22Rv1 (cell line): Measurements from ENCODE around the gene PAXX.

Experiments
- H3K27ac ChIP-seq: fragments of 450-650 bp; 2 replicates; pipeline ENCODE4 v1.5.1; 2017
- ZFX ChIP-seq: fragments of 450-650 bp; IDR thresholded peaks from 2 replicates; pipeline ENCODE4 v1.6.1; 2017; ENCODE audit warnings: antibody characterized with exemption, borderline replicate concordance
- TF ChIP-seq, protein P1 (sequence below): fragments of 450-650 bp; IDR thresholded peaks from 2 replicates; pipeline ENCODE4 v1.5.1; 2017; ENCODE audit warnings: mild to moderate bottlenecking

The PAXX gene

DNA sequence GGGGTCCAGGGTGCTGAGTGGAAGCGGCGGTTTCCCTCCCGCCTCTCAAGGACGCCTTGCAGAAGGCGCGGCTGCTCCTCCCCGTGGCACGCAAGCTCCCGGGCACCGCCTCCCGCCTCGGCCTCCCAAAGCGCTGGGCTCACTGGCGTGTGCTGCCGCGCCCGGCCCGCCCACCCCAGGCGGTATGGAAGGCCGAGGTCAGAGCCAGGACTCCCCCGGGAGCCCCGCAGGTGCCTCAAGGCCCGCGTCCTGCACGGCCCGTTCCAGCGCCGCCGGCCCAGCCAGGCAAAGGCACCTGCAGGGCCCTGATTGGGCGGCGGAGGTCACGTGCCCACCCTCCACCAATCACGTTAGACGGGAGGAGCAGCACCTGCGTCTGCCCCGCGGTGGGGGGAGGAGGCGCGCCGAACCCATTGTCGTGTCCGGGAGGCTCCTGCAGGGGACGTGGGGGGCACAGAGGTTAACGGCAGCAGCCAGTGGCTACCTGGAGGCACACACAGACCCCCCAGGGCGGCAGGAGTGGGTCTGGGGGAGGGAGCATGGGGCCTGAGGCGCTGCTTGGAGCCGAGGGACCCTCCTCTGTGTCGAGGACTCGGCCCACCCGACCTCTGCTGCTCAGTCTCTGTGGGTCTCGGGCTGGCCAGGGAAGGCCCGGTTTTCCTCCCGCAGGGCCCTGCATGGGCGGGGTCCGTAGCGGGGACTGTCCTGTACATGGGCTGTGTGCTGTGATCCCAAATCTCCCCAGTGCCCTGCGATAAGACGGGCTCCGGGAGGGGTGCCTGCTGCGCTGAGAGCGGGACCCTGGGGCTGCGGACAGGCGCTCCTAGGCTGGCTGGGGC is 42.2 kb upstream of the PAXX start:
- TF ChIP-seq ZFX = no peak
- TF ChIP-seq, protein P1, sequence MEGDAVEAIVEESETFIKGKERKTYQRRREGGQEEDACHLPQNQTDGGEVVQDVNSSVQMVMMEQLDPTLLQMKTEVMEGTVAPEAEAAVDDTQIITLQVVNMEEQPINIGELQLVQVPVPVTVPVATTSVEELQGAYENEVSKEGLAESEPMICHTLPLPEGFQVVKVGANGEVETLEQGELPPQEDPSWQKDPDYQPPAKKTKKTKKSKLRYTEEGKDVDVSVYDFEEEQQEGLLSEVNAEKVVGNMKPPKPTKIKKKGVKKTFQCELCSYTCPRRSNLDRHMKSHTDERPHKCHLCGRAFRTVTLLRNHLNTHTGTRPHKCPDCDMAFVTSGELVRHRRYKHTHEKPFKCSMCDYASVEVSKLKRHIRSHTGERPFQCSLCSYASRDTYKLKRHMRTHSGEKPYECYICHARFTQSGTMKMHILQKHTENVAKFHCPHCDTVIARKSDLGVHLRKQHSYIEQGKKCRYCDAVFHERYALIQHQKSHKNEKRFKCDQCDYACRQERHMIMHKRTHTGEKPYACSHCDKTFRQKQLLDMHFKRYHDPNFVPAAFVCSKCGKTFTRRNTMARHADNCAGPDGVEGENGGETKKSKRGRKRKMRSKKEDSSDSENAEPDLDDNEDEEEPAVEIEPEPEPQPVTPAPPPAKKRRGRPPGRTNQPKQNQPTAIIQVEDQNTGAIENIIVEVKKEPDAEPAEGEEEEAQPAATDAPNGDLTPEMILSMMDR = 0 out of 2 replicates have a peak, but pooled peaks have one; percentile 32
- H3K27ac ChIP-seq = peak overlapping the region; percentile 97

DNA sequence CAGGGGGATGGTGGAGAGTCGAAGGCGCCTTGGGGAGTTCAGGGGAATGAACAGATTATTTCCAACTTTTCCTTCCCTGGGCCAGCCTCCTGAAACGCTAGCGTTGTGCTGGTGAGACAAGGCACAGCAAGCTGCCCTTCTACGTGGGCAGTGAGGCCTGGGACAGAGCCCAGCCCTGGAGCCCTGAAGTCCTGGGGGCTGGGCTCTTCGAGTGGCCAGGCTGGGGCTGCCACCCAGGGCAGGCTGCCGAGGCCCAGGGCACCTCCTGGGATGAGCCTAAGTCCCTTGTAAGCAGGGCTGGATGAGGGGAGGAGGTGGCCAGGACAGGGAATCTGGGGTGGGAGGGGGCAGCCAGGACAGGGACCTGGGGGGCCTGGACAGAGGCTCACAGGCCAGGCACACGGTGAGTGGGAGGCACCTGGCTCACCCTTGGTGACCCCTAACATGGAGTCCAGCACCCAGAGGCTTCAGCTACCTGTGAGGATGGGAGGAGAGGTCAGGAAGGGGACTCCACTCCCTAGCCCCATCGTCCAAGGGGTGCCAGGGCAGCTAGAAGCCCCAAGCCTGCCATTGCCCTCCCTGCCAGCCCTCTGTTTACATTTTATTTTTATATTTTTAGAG is 41.5 kb upstream of the PAXX start:
- H3K27ac ChIP-seq = peak overlapping the region; percentile 97
- TF ChIP-seq, protein P1 = no peak
- TF ChIP-seq ZFX = no peak

DNA sequence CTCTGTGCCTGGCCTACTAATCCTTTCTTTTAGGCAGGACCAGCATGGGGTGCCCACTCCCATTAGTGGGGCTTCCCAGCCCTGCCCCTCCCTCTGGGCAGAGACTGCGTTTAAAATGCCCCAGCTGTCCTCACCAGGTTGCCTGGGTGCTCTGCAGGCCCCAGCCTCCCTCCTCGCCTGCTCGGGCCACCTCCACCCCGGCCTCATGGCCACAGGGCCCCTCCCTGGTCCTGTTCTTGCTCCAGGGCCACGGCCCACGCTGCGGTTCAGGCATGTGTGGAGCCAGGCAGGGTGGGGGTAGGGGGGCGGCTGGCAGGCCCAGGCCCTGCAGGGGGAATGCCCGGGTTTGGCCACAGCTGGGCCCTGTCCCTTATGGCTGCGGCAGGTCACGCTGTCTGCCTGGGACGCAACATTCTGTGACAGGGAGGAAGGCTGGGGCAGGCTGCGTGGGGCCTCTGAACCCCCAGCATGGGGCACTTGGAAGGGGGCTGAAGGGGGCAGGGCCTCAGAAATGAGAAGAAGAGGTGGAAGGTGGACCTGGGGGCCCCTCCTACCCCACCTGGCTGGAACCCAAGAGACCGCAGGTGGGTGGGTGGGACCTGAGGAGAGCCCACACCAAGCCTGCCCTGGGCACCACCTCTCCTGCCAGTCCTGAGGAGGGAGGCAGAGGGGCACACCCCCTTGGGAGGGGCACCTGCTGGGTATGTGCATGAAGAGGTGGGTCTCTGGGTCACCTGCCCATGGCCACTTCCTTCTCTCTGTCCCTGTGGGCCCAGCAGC is 40.5 kb upstream of the PAXX start, which contains the start of gene LCN12:
LCN12 (plus strand) TSS at position 733 of the 780 bp plus-strand sequence. CDS start 55 bp downstream, outside the sequence.
- H3K27ac ChIP-seq = peak within 1 kb of the TSS; percentile 97
- TF ChIP-seq, protein P1 = no peak
- TF ChIP-seq ZFX = no peak

GRCh38 chr9:136952321-136952850 is 39.8 kb upstream of the PAXX start:
- H3K27ac ChIP-seq = no peak overlapping the region
- TF ChIP-seq, protein P1 = no peak
- no peak for TF ChIP-seq ZFX

GRCh38 chr9:136952876-136953770 is 39.1 kb upstream of the PAXX start:
- no peak for TF ChIP-seq ZFX
- TF ChIP-seq, protein P1 = no peak
- no peak overlapping the region for H3K27ac ChIP-seq

DNA sequence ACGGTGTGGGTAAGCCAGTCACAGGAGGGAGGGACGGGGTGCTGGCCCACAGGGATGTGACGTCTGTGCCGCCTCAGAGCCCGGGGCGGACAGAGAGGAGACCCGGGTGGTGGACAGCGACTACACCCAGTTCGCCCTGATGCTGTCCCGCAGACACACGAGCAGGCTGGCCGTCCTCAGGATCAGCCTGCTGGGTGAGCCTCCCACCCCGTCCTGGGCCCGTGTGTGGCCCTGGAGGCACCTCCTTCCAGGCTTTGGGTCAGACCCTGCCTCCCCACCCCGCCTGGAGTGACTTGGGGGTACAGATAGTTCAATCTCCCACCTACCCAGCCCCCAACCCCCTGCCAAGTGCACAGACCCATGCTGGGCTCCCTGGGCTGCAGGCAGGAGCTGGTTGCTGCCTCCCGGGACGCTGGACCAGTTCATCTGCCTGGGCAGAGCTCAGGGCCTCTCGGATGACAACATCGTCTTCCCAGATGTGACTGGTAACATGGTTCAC is 38.4 kb upstream of the PAXX start:
- TF ChIP-seq, protein P1 = no peak
- TF ChIP-seq ZFX = no peak

More for the DNA sequence above, 38.4 kb upstream of the PAXX start:
- no peak overlapping the region for H3K27ac ChIP-seq
